Activated CD4-positive, CD25-positive, alpha-beta regulatory T cell treated with anti-CD3 and anti-CD28 coated beads, Interleukin-2, amount 50 U/mL, for 72 hours (primary cell): ENCODE measurements around the gene SH2D4B.
A peak's percentile ranks its signal among the peaks of the same experiment; 100 is the strongest.

Experiments used
- DNase-seq: peaks from one replicate; pipeline ENCODE4 v3.0.0; 2021

The SH2D4B gene

DNA sequence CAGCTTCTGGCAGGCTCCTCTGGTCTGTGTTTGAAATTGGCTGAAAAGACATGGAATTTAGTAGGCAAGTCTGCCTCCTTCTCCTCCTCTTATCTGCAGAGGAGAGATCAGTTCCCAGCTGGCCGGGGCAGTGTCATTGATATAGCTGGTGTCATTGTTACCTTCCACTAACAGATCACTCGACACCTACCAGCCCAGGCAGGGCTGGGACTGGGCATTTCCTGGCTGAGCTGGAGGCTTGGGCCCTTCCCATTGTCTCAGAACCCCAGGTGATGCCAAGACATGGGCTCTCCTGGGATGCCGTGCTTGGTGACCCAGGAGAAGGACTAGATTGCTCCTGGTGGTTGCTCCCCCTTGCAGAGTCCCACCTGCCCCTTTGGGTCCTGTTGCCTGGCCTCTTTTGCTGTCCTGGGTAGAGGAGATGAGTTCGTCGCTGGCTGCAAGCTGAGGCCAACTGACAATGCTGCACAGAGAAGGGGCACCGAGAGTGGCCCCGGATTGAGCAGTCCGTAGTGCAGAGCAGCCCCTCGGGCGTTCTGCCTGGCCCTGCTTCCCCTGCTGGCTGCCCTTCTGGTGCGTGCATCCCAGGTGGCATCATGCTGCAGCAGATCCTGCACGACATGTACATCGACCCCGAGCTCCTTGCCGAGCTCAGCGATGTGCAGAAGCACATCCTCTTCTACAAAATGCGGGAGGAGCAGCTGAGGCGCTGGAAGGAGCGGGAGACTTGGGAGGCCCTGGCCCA lies at the start of gene SH2D4B:
Gene SH2D4B (plus strand): TSS at position 167 of the 745 bp plus-strand sequence. CDS start 430 bp downstream, at position 597.
- DNase-seq = no peak

DNA sequence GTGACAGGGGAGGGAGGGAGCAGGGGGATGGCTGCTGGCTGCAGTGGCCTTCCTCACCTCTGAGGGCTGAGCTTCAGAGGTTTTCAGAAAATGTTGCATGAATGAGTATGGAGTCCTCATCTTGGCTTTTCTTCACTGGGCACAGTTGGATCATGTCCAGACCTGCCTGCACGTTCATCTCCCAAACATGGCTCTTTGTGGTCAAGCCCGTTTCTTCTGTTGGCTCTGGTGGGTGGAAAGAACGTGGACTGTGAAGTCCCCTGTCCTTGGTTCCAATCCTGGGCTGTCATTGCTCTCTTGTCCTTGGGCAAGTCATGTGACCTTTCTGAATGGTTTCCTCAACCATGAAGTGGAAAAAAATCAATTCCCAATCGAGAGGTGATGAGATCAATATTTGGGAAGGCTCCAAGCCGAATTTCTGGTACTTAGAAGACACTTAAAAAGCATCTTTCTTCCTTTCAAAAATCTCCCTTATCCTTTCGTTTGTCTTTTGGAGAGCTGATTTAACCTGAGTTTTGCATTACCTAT lies 49.1 kb upstream of the SH2D4B start:
- no peak for DNase-seq

DNA sequence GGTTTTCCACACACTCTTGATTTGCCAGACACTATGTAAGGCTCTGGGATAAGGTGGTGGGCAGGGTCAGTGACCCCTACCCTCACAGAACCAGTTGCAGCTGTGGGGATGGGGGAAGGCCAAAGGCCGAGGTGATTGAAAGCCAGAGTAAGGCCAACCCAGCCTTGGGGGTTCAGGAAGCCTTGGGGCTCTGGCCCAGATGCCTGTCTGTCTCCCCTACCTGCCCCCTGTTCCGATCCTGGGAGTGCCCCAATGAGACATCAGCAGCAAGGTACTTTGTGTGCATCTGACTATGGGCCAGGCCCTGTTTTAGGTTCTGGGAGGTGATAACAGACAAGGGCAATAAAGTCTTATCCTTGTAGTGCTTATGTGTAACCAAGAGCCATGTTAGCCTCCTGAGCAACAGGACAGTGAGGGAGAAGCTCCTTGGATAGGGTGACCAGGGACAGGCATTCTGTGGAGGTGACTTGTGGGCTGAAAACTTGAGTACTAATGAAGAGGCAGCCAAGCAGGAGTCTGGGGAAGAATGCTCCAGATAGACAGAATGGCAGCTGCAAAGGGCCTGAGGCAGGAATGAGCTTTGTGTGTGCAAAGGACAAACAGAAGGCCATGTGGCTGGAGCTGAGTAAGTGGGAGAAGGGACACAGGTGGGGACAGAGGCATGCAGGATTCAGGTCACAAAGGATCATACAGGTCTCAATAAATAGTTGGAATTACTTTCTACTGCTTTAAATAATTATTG lies 48.2 kb upstream of the SH2D4B start:
- no peak for DNase-seq

DNA sequence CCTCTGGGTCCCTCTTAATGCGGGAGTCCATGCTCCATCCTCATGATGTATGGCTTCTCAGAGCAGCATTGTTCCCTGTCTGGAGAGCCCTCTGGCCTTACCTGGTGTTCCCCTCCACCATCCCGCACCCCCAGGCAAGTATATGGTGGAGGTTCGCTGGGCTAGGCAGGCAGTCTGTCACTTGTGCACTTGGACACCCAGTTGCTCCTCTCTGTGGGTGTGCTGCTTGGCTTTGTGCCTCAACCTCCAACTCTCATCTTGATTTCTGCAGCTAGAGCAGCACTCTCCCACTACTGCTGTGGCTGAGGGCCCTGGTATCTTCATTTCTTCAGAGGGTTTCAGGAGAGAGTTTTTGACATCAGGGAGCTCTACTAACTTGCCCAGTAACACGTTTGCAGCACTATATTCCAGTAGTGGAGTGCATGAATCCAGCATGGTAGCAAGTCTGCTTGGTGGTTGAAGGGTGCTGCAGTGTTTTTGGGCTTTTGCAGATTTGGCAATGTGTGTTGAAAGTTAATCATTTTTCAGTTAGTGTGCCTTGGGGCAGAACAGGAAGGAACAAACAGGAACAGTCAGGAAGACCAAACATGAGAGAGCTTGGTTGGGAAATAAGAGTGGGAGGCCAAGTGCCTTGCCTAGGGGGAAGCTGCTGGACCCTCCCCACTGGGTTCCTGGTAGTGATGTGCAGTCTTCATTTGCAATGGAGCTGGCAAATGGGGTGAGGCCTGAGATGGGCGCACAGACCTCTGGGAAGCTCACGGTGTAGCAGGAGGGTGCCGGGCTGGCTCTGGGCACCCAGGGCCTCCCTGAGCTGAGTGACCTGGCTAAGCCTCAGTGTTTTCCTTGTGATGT lies 46.2 kb upstream of the SH2D4B start:
- DNase-seq = no peak

DNA sequence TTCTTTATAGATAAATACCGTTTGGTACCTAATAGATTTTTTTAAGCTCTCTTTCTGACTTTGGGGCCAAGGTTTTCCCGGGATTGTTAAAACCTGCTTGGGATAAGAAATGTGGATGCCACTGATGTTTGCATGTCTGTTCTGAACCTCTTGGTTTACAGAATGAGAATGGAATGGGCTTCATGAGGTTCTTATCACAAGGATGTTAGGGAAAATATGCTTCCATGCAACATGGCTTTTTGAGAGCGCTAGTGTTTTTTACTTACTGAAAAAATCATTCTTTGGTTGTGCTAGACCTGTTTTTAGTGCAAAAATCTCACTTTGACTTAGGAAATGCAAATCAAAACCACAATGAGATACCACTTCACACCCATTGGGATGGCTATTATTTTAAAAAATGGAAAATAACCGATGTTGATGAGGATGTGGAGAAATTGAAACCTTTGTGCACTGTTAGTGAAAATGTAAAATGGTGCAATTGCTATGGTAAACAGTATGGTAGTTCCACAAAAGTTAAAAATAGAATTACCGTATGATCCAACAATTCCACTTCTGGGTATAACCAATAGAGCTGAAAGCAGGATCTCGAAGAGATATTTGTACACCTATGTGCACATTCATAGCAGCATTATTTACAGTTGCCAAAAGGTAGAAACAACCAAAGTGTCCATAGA lies 44.7 kb upstream of the SH2D4B start:
- no peak for DNase-seq

DNA sequence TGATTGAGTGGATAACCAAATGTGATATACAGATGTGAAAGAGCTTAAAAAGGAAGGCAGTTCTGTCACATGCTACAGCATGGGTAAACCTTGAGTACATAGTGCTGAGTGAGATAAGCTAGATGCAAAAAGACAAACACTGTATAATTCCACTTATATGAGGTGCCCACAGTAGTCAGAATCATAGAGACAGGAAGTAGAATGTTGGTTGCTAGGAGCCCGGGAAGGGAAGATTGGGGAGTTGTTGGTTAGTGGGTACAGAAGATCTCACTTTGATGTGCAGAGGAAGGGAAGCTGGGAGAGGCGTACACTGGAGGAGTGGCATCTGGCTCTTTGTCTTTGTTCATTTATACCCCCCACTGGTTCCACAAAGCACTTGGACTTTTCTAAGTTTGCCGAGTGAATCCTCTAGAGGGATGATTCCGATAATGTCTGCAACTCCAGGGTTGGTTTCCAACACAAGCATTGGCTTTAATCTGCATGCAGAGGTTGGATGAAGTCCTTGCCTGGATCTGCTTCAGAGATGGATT lies 44.1 kb upstream of the SH2D4B start:
- DNase-seq = no peak

DNA sequence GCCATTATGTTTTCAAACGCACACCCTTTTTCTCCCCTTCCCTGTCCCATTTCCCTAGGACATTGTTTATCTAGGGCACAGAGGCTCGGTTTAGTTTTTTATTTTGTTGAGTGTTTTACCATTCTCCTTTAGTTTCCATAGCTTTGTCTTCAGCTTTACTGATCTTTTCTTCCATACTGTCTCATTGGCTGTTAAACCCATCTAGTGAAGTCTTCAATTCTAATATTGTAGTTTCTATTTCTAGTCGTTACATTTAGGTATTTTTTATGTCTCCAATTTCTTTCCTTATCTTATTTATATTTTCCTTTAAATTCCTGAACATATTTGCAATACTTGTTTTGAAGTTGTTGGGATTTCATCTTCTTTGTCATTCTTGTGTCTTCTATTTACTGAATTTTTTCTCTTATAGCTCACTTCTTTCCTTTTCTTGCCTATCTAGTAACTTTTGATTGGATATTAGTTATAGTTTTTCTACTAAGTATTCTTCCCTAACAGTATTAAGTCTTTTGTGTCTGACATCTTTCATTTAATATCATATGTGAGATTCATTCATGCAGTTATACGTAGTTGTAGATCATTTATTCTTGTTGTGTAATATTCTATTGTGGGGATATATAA lies 41.0 kb upstream of the SH2D4B start:
- DNase-seq = no peak

DNA sequence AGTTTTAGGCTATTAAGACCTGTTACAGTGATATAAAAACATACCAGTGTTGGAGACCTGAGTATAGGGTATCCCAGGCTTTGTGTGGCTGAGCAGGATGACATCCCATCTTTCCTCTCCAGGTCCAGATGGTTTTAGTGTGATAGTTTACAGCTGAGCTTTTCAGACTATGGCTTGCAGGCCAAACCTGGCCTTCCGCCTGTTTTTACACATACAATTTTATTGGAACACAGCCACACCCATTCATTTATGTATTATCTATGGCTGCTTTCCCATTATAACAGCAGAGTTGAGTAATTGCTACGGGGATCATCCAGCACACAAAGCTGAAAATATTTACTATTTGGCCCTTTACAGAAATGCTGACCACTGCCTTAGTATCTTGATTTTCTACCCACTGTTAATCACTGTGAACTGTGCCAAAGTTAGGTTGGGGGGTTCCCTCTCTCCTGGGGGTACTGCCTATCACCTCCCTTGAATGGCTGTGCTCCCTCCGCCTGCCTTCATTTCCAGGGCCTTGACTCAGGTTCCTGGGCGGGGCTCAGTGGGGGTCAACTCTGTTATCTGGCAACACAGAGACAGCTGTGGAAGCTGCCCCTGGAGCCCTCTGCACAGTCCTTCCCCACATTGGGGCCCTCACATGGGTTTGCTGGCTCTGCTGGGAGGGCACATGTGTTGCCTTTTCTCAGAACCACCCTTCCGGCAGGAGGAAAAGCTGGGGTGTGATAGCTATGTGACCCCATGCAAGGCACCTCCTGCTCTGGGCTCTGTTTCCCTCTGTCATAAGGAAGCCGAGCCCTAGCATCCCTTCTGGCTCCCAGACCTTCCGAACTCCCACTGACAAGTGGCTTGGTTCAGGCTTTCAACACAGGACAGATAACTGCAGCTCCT lies 40.3 kb upstream of the SH2D4B start:
- no peak for DNase-seq

DNA sequence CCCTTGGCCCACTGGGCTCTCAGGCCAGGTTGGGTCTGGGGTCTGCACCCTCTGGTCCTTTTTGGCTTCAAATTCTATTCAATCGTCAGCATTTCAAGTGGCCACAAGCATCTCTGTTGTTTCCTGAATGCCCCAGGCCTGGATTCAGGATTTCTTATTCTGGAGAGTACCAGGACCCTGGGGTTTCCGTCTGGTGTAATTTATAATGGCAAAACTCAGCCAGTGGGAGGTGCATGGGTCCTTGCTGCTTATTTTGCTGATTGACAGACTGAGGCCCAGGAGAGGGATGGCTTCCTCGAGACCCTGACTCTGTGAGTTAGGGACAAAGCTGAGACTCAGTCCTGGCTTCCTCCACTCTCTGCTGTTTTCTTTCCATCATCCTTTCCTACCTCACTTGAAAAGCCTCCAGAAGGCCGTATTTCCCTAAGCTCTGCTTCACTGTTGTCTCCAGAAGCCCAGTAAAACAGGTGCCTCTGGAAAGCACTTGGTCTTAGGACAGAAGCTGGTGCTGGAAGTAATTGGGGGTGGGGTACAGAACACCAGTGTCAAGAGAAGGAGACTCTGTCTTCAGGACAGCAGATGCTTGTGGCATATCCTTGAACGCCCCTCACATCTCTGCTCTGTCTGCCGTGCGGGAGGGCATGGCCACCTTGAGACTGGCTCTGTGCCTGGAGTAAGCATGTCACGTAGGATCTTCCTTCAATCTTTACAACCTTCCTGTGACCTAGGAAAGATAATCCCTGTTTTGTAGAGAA lies 39.4 kb upstream of the SH2D4B start:
- no peak for DNase-seq

DNA sequence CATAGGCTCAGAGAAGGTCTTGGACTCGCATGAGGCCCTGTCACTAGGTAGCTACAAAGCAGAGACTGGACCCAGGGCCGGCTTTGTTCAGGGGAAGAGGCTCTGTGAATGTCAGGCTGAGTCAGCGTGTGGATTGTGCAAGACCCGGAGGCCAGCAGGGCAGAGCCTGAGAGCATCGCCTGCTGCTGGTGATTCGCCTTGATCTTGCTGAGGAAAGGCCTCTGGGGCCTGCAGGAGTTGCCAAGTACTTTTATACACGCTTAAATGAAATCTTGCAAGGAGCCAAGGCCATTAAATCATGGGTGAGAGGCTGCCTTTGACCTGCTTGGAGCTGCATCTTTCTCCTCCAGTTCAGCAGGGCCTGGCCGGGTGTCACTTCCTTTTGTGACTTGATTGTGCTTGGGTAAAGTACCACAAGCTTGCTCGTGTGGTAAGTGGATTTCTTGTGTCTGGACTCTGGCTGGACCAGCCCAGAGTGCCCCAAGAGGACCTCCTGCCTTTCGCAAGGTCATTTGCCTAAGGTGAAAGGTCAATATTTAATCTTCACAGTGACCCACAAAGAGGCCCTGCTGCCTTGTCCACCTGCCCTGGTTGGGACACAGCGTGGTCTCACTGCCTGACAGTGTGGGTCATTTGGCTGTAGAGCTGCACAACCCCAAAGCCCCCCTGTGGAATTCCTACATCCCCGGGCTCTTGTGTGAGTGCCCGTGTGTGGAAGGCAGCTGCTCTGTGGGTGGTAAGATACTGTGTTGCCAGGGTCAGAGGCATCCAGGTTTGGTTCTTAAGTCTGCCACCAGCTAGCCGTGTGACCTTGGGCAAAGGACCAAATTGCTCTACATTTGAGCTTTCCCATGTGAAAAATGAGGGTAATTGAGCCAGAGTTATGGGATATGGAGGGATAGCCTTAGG lies 38.6 kb upstream of the SH2D4B start:
- DNase-seq = peak; percentile 68

DNA sequence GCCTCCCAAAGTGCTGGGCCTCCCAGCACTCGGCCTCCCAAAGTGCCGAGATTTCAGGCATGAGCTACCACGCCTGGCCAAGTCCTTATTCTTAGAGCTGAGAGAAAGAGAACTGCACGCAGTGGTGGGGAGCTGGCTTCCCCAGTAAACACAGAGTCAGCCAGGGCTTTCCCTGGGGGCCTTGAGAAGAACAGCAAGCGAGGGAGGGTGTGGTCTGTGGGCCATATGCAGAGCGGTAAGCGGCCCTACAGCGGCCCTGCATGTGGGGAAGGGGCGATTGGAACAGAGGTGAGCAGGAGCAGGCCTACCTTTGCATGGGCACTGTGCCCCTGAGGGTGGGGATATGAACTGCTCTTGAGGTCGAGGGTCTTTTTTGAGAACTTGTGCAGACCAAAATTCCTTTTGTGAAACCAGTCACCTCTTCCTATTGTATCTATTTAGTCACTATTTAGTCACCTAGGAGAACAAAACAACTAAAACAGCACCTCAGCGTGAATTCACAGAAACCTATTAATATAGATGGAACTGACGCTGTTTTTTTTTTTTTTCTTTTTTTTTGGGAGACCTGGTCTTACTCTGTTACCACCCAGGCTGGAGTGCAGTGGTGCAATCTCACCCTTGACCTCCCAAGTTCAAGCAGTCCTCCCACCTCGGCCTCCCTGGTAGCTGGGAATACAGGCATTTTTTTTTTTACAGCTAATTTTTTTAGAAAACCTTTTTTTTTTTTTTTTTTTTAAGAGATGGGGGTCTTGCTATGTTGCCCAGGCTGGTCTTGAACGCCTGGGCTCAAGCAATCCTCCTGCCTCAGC lies 36.9 kb upstream of the SH2D4B start:
- DNase-seq = no peak

DNA sequence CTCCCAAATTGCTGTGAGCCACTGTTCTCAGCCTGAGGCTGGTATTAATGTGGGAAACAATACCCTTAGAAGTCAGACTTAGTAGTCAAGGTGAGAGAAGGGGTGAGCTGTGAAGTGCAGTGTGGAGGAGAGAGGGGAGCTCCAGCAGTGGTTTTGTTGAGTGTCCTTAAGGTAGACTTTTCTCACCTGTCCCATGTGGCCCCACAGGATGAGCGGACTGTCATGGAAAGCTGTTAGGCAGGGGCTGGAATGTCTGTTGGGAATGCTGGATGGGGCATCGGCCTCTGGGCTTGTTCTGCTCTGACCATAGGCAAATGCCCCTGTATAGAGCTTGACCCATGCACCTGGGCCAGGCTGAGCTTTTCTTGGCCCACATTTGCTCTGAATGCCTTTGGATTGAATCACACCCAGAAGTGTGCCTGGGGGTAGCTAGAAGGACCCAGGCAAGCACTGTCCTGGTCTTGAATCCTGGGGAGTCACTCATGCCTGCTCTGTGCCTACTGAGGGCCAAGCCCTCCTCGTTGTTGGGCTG lies 36.3 kb upstream of the SH2D4B start:
- no peak for DNase-seq

DNA sequence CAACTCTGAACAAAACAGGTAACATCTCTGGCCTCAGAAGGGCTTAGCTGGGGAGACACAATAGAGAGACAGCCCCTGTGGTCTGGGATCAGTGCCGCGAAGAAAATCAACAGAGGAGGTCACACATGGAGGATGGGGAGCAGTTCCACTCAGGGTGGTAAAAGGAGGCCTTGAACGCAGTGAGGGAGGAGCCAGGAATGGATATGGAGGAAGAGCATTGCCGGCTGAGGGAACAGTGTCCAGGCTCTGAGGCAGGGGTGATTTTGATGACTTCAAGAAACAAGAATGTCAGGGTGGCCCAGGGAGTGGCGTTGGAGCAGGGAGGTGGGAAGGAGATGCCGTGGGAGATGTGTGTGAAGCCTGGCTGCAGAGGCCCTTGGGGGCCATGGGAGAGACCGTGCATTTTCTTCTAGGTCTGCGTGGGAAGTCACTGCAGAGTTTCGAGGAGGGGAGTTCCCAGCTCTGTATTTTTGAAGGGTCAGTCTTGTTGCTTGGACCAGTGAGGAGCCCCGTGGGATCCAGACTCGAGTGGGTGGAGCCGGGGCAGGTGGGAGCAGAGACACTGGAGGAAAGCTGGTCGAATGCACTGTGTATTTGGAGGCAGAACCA lies 35.7 kb upstream of the SH2D4B start:
- DNase-seq = no peak

DNA sequence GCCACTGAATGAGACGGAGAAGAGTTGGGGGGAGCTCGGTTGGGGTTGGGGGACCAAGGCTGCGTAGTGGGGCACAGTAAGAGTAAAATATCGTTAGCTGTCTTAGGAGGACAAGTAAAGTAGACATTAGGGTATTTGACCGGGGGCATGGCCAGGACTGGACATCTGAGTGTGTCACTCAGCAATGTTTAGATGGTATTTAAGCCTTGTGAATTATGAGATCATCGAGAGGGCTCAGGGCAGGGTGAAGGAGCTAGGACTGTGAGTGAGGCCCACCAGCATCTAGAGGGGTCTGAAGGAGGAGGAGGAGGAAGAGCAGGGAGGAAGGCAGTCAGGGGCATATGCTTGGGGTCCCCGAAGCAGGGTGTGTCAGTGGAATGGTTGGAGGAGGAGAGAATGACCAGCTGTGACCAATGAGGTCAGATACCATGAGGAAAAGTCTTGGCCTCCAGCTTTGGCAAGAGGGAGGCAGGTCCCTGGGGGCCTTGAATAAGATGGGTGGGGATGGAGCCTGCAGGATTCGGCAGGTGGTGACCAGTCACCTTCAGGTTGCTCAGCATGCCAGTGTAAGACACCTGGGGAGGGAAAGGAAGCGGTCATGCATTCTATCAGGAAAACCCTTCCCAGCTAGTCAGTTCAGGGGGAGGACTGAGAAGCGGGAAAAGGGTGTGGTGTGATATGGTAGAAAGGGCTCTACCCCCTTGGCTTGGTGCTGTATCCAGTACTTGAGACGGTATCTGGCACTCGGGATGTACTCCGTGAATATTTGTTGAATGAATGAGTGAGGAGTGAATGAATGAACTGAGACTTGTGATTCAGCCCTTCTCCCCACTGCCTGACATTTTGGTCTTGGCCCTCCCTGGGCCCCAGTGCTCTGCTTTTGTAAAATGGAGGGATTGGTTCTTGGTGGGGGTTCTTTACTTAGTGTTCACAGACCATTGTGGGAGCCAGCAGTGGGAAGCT lies 34.8 kb upstream of the SH2D4B start:
- no peak for DNase-seq

DNA sequence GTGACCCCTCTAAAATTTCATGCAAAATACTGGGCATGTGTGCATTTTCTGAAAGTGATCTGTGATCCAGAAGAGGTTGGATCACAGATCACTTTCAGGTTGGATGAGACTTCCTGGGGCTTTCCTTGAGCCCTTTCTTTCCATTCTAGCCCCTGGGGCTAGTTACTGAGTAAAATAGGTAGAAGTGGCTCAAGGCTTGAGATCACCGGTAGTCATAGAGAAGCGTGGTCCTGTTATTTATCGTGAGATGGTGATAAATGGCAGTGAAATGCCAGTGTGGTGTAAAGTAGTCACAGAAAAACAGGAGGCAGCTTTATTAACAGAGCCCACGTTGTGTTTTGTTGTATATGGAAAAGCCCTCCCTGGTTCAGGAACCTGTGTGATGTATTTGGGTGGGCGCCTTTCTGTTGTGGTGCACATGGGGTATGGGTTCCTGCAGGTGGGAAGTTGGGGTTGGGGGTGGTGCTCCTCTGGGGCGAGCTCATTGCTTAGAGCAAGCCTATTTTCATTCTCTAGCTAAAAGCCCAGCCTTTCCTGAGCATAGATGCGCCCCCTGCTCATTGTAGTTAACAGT lies 34.0 kb upstream of the SH2D4B start:
- no peak for DNase-seq
